ENCODE data around the gene PHF24. TPM values are rescaled to one million over a fixed set of nuclear protein-coding genes. Genes with fewer than 3 reads are reported as not detected.

PHF24 gene
- total RNA-seq, 1 experiment from 2014 or later: 0.47 TPM

DNA sequence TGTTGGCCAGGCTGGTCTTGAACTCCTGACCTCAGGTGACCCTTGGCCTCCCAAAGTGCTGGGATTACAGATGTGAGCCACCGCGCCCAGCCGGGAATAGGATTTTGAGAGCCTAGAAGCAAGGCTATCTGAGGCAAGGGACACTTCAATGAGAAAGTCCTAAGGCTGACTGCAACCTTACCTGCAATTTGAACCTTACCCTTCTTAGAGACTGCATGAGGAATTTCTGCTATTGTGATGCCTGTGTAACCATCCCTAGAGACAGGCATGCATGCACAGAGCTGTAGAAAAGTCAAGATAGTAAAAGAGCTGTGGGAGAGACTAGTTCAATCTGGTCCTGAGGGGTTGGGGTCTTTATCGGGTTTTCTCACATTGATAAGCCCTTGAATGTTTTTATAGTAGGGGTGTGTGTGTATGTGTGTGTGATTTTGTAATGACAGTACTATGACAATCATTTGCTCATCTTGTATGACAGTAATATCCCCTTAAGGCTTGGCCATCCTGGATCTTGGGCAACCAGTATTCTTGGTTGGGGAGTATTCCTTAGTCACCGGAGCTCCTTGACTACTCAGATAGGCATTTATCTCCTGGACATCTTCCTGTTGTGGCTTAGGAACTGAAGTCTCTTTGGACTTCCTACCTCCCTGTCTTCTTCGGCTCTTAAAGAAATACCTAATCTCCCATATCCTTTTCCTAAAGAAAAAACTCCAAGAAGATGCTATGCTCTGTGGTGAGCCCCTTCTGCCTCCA is 42.6 kb downstream of the PHF24 start (continued):
- no peak for TF ChIP-seq CBX3 (IDR thresholded peaks at IDR 0.05; ENCODE audit: low read depth)

- POLR2A ChIA-PET: interaction anchor here (1.5 kb wide), 1 partner anchor 71 kb away, joined by 3 read pairs; the partner anchor contains the start of gene VCP
- Histone ChIP-seq H2AFZ (ENCODE audit: low read depth, low read length, poor library complexity, severe bottlenecking) (no peak overlapping the region), H3K79me2 (ENCODE audit: insufficient read depth, low read length) (no peaks in the 10 kb centered on the region), H3K4me2 (ENCODE audit: low read length) (no peak overlapping the region), H3K27me3 (ENCODE audit: insufficient read depth, low read length) (no peaks in the 10 kb centered on the region), H3K4me1 (ENCODE audit: control insufficient read depth in 1 of 2, insufficient read depth in 2 of 2, low read length in 2 of 2) (peaks cover 0 to 20% of the 10 kb centered on the region in 2 experiments; a peak in 1 of 4 replicates), H3K9ac (ENCODE audit: low read length) (no peak overlapping the region), H4K20me1 (ENCODE audit: insufficient read depth) (no peaks in the 10 kb centered on the region), H3K9me3 (ENCODE audit: control insufficient read depth in 1 of 2, insufficient read depth in 1 of 2, low read depth in 1 of 2, low read length in 2 of 2) (no peaks in the 10 kb centered on the region), H3K4me3 (replicated peaks in 1 of 2; ENCODE audit: low read depth in 1 of 2, low read length in 2 of 2) (no peak overlapping the region), H3K27ac (ENCODE audit: low read depth, low read length) (no peak overlapping the region), H3K9me2 (ENCODE audit: insufficient read depth) (no peaks in the 10 kb centered on the region), H3K36me3 (ENCODE audit: control insufficient read depth in 1 of 2, insufficient read depth in 2 of 2, low read length in 2 of 2) (0 out of 4 replicates have a peak, but pooled peaks cover 0 to 2% of the 10 kb centered on the region in 2 experiments)
- DNase-seq (ENCODE audit: low read depth, low spot score) (no peak), ATAC-seq (no peak)
- intact Hi-C loops (cut with micrococcal nuclease): no loop called here
- RAD21 ChIA-PET (ENCODE audit: low non-redundant PET in 1 of 2, low total read pairs in 2 of 2, uncharacterized antibody in 2 of 2, unreplicated experiment in 2 of 2): no interaction called here
- CTCF ChIA-PET: interaction anchor here (1.4 kb wide), 1 partner anchor 102 kb away, joined by 4 read pairs; no protein-coding TSS in a partner anchor
- no TSS peak for BruUV-seq (replicated peaks)
- no peak for TF ChIP-seq ZNF274 (IDR thresholded peaks at IDR 0.05; ENCODE audit: low read depth, low read length)
- TF ChIP-seq EGR1 (IDR thresholded peaks at IDR 0.05; ENCODE audit: low read depth): no peak
- no peak for TF ChIP-seq POLR2A (IDR thresholded peaks at IDR 0.05; ENCODE audit: borderline replicate concordance, extremely low read depth, insufficient read depth, insufficient read length)
- no peak for TF ChIP-seq SRF (IDR thresholded peaks at IDR 0.05; ENCODE audit: low read depth)
- TF ChIP-seq ZFX (IDR thresholded peaks at IDR 0.05): no peak
- no peak for TF ChIP-seq FOSL1 (IDR thresholded peaks at IDR 0.05; ENCODE audit: low read depth)
- TF ChIP-seq SP1 (IDR thresholded peaks at IDR 0.05; ENCODE audit: low read depth): no peak
- TF ChIP-seq CTCF (IDR thresholded peaks at IDR 0.05 in 2 of 3, conservative IDR thresholded peaks at IDR 0.05 in 1 of 3; ENCODE audit: borderline replicate concordance in 1 of 3, insufficient read depth in 1 of 3, low read depth in 2 of 3, low read length in 2 of 3): no peak
These were observed 43.2 kb downstream of the PHF24 start for GRCh38 chr9:35001285-35001677.
